Astrocyte of the spinal cord (primary cell): ENCODE data around the gene RBM44.

Experiments
- DNase-seq: peaks from one replicate; pipeline ENCODE4 v3.0.0; 2011; ENCODE audit warnings: low read depth, low spot score
- H3K4me3 ChIP-seq: 2 replicates; pipeline ENCODE4 v1.5.1; 2011; ENCODE audit warnings: low read depth, mild to moderate bottlenecking, low read length, moderate library complexity
- CTCF ChIP-seq: IDR thresholded peaks from 2 replicates; pipeline ENCODE4 v1.5.1; 2012; ENCODE audit warnings: low read depth, mild to moderate bottlenecking, low read length, inconsistent platforms
- in situ Hi-C: cut with HindIII; loops from 2 replicates; pipeline ENCODE4 v1.10.0; 2017; ENCODE audit warnings: low sequenced_read_pairs

RBM44 gene

GRCh38 chr2:237870754-237871651 lies 72.4 kb downstream of the RBM44 start:
- DNase-seq: no peak
- in situ Hi-C loops: no loop called here
- no peak overlapping the region for H3K4me3 ChIP-seq
- no peak for TF ChIP-seq CTCF

GRCh38 chr2:237872178-237872887 lies 73.8 kb downstream of the RBM44 start:
- TF ChIP-seq CTCF: no peak
- H3K4me3 ChIP-seq: no peak overlapping the region
- no peak for DNase-seq
- in situ Hi-C loops: no loop called here

GRCh38 chr2:237873421-237873831 lies 74.8 kb downstream of the RBM44 start:
- no peak overlapping the region for H3K4me3 ChIP-seq
- no peak for DNase-seq
- no peak for TF ChIP-seq CTCF
- in situ Hi-C loops: no loop called here

- TF ChIP-seq CTCF: no peak
- no peak overlapping the region for H3K4me3 ChIP-seq
- in situ Hi-C loops: no loop called here
- no peak for DNase-seq
Measured at GRCh38 chr2:237873897-237874551, 75.4 kb downstream of the RBM44 start.

GRCh38 chr2:237874585-237875161 lies 76.1 kb downstream of the RBM44 start:
- in situ Hi-C loops: no loop called here
- TF ChIP-seq CTCF: no peak
- H3K4me3 ChIP-seq: no peak overlapping the region
- peak; percentile 80 for DNase-seq
